Uterus (tissue), 2 donors: ENCODE measurements around the gene HM13.

Experiments used
- CTCF ChIP-seq, 4 experiments: fragments of 200-600 bp in 2 of 4; fragments of 450-650 bp in 2 of 4; sonication (generic) in 2 of 4; IDR thresholded peaks; one replicate each; pipeline ENCODE4 v1.5.1; 2016 to 2019; ENCODE audit warnings: antibody characterized with exemption in 4 of 4, mild to moderate bottlenecking in 2 of 4, moderate library complexity in 1 of 4
- POLR2A ChIP-seq, 2 donors: fragments of 450-650 bp; IDR thresholded peaks; one replicate each; pipeline ENCODE4 v1.6.1; 2016; ENCODE audit warnings: antibody characterized with exemption in 2 of 2, mild to moderate bottlenecking in 1 of 2, moderate library complexity in 1 of 2

- TF ChIP-seq CTCF (IDR thresholded peaks at IDR 0.05) (no peak), POLR2A (IDR thresholded peaks at IDR 0.05) (no peak)
These were observed 66.5 kb downstream of the HM13 start for GRCh38 chr20:31580706-31581105.
